ENCODE data around the gene DVL2. TPM values are rescaled to one million over a fixed set of nuclear protein-coding genes. Genes with fewer than 3 reads are reported as not detected.
A peak's percentile ranks its signal among the peaks of the same experiment; 100 is the strongest.

The DVL2 gene
- total and polyA plus RNA-seq, 2 donors (not counting 3 experiments of a cell fraction or from before 2014, with no cell fraction given) = 17.2 to 55.9 TPM

- POLR2A ChIA-PET = interaction anchor here (0.7 to 1.1 kb wide), 2 partner anchors 21 to 204 kb away, joined by 4 to 6 read pairs; no protein-coding TSS in a partner anchor
- H3K4me3 ChIP-seq (replicated peaks in 1 of 3; ENCODE audit: insufficient read depth in 1 of 3, low read depth in 1 of 3, low read length in 3 of 3) = peak overlapping the region; percentile 71 to 96 (median 83)
- no peak for FAIRE-seq
- H3K9me3 ChIP-seq (replicated peaks; ENCODE audit: control insufficient read depth, insufficient read depth, low read length) = no peaks in the 10 kb centered on the region
- H2AFZ ChIP-seq (ENCODE audit: low read depth, low read length) = no peak overlapping the region
- TF ChIP-seq POLR2AphosphoS5 (IDR thresholded peaks at IDR 0.05; ENCODE audit: insufficient read depth, low read depth, low read length) (no peak), JUN (IDR thresholded peaks at IDR 0.05; ENCODE audit: borderline replicate concordance, insufficient read depth, insufficient read length, low read depth) (no peak), EZH2 (IDR thresholded peaks at IDR 0.05; ENCODE audit: borderline replicate concordance, low read depth, low read length, severe bottlenecking) (no peak)
- TF ChIP-seq, protein P1, sequence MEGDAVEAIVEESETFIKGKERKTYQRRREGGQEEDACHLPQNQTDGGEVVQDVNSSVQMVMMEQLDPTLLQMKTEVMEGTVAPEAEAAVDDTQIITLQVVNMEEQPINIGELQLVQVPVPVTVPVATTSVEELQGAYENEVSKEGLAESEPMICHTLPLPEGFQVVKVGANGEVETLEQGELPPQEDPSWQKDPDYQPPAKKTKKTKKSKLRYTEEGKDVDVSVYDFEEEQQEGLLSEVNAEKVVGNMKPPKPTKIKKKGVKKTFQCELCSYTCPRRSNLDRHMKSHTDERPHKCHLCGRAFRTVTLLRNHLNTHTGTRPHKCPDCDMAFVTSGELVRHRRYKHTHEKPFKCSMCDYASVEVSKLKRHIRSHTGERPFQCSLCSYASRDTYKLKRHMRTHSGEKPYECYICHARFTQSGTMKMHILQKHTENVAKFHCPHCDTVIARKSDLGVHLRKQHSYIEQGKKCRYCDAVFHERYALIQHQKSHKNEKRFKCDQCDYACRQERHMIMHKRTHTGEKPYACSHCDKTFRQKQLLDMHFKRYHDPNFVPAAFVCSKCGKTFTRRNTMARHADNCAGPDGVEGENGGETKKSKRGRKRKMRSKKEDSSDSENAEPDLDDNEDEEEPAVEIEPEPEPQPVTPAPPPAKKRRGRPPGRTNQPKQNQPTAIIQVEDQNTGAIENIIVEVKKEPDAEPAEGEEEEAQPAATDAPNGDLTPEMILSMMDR (IDR thresholded peaks at IDR 0.05; ENCODE audit: extremely low read depth in 1 of 2, insufficient read depth in 1 of 2, low read depth in 1 of 2, low read length in 2 of 2) = no peak
- TF ChIP-seq, protein P2, sequence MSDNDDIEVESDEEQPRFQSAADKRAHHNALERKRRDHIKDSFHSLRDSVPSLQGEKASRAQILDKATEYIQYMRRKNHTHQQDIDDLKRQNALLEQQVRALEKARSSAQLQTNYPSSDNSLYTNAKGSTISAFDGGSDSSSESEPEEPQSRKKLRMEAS (IDR thresholded peaks at IDR 0.05; ENCODE audit: insufficient read depth, insufficient read length) = no peak
- peak overlapping the region; percentile 14 for H3K27ac ChIP-seq (ENCODE audit: insufficient read depth, low read depth, low read length)
- H4K20me1 ChIP-seq (replicated peaks; ENCODE audit: control insufficient read depth, extremely low read depth, insufficient read depth, low read length) = no peaks in the 10 kb centered on the region
- DNase-seq (ENCODE audit: low read depth, low spot score) = peak; percentile 21
- H3K4me2 ChIP-seq (ENCODE audit: insufficient read depth, low read length) = no peak overlapping the region
- peaks cover 58% of the 10 kb centered on the region for H3K79me2 ChIP-seq (ENCODE audit: control insufficient read depth, insufficient read depth, low read length)
- CTCF ChIA-PET = interaction anchor here (1.0 to 3.4 kb wide), 6 partner anchors 14 to 322 kb away, joined by 3 to 34 read pairs (median 3); partner anchors contain the start of genes ACADVL and DLG4
- peaks cover 15 to 24% of the 10 kb centered on the region in 2 experiments for H3K36me3 ChIP-seq (ENCODE audit: control insufficient read depth in 2 of 2, extremely low read depth in 1 of 2, insufficient read depth in 2 of 2, low read length in 2 of 2)
- H3K4me1 ChIP-seq (ENCODE audit: control insufficient read depth, extremely low read depth, insufficient read depth, low read length) = peaks cover 35% of the 10 kb centered on the region
- no peaks in the 10 kb centered on the region for H3K27me3 ChIP-seq (ENCODE audit: control insufficient read depth in 2 of 2, insufficient read depth in 2 of 2, low read length in 2 of 2)
- H3K9ac ChIP-seq (replicated peaks; ENCODE audit: extremely low read depth, insufficient read depth, low read length) = peak overlapping the region; percentile 71
- intact Hi-C loops (cut with micrococcal nuclease) (loop anchor here (1.0 to 5.0 kb wide), 4 partner anchors 14 to 619 kb away; partner anchors contain the start of genes CYB5D1, ELP5, NAA38 and TMEM88), dilution Hi-C loops (cut with MboI; ENCODE audit: extremely low pct_ligation_motif_present, low sequenced_read_pairs) (no loop called here)
- no TSS peak for BruUV-seq (replicated peaks)
- no peaks in the 10 kb centered on the region for H3K9me1 ChIP-seq (replicated peaks; ENCODE audit: control insufficient read depth, extremely low read depth, insufficient read depth, low read length)
These were observed 4.2 kb upstream of the DVL2 start for GRCh38 chr17:7238420-7239090.

All from endothelial cell of umbilical vein (primary cell).